Fibroblast of the aortic adventitia (primary cell): ENCODE results near the gene TNS3. TPM values are rescaled to one million over a fixed set of nuclear protein-coding genes. Genes with fewer than 3 reads are reported as not detected.
"Not testable (repeated sequence)": the region's sequence is repeated elsewhere in the genome, so short reads cannot be mapped to it uniquely, and the experiment has no call there.

Experiments
- DNase-seq: peaks from one replicate; pipeline ENCODE4 v3.0.0-alpha.2; 2010; ENCODE audit warnings: low read depth
- H3K4me3 ChIP-seq: 2 replicates; pipeline ENCODE4 v1.5.1; 2011; ENCODE audit warnings: low read depth, mild to moderate bottlenecking, control low read depth, low read length, moderate library complexity
- CTCF ChIP-seq: IDR thresholded peaks from 2 replicates; pipeline ENCODE4 v1.5.1; 2011; ENCODE audit warnings: mild to moderate bottlenecking, low read length, control low read depth, inconsistent platforms; ENCODE audit not compliant: insufficient read depth
- total RNA-seq: library from RNA; depleted of rRNA; stranded (reverse); fragments of >200 nt; gene quantifications from 2 replicates; pipeline ENCODE4 v1.2.3, GENCODE V29; 2012; ENCODE audit warnings: low replicate concordance

TNS3 gene
- total RNA-seq, 1 donor: 28.3 TPM

GRCh38 chr7:47610506-47611044 lies 28.7 kb upstream of the TNS3 start:
- no peak for TF ChIP-seq CTCF
- H3K4me3 ChIP-seq: no peak overlapping the region
- peak; percentile 80 for DNase-seq

GRCh38 chr7:47609803-47610452 lies 28.0 kb upstream of the TNS3 start:
- TF ChIP-seq CTCF: no peak
- peak; percentile 97 for DNase-seq
- no peak overlapping the region for H3K4me3 ChIP-seq

GRCh38 chr7:47606593-47607046 lies 24.7 kb upstream of the TNS3 start:
- not testable (repeated sequence) for DNase-seq, H3K4me3 ChIP-seq

- no peak overlapping the region for H3K4me3 ChIP-seq
- peak; percentile 37 for DNase-seq
- no peak for TF ChIP-seq CTCF
Measured at GRCh38 chr7:47605816-47606575, 24.1 kb upstream of the TNS3 start.

- H3K4me3 ChIP-seq: no peak overlapping the region
- TF ChIP-seq CTCF: no peak
- DNase-seq: no peak
Measured at GRCh38 chr7:47604496-47604890, 22.6 kb upstream of the TNS3 start.

GRCh38 chr7:47603514-47604255 lies 21.8 kb upstream of the TNS3 start:
- not testable (repeated sequence) for H3K4me3 ChIP-seq, DNase-seq

GRCh38 chr7:47602272-47603004 lies 20.5 kb upstream of the TNS3 start:
- no peak overlapping the region for H3K4me3 ChIP-seq
- DNase-seq: no peak
- no peak for TF ChIP-seq CTCF
